Measurements from ENCODE around the gene PRICKLE1. TPM values are rescaled to one million over a fixed set of nuclear protein-coding genes. Genes with fewer than 3 reads are reported as not detected.

PRICKLE1 gene
- total RNA-seq, 1 experiment from 2014 or later, result 1.1 TPM

DNA sequence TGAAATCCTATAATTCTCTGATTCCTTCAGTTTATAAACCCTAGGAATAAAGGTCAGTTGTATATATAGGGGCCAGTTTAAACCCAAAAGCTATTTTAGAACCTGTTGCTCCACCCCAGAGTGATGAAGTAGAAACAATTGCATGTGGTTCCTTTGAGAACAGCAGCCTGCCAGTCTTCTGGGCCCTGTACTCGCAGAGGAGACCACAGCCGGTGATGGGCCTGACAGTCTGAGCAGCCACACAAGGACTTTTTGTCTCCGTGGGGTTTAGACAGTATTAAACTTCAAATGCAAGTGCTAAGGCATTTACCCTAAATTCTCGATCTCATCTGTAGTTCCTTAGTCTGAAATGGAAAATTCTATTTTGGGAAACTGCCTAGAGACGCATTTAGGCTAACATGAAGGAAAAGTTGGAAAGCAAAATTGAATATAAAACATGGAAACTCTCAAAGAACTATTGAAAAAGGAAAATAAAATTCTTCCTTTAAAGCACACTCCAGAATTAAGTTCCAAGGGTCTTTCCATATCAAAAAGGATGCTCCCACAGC lies 80.6 kb downstream of the PRICKLE1 start:
- Histone ChIP-seq H3K4me2 (ENCODE audit: low read depth, low read length, poor library complexity, severe bottlenecking) (no peak overlapping the region), H3K27ac (ENCODE audit: low read length) (no peak overlapping the region), H4K20me1 (ENCODE audit: insufficient read depth, low read depth, low read length) (no peaks in the 10 kb centered on the region), H3K36me3 (ENCODE audit: insufficient read depth, low read length) (no peaks in the 10 kb centered on the region), H3K79me2 (ENCODE audit: low read length) (no peaks in the 10 kb centered on the region), H3K4me3 (ENCODE audit: low read length) (no peak overlapping the region), H3K9ac (ENCODE audit: low read length) (no peak overlapping the region), H3K4me1 (ENCODE audit: low read length) (no peaks in the 10 kb centered on the region), H3K9me2 (replicated peaks; ENCODE audit: insufficient read depth, low read length) (no peaks in the 10 kb centered on the region), H3K9me3 (ENCODE audit: low read length) (no peaks in the 10 kb centered on the region), H2AFZ (ENCODE audit: low read length) (no peak overlapping the region), H3K27me3 (ENCODE audit: low read length) (no peaks in the 10 kb centered on the region)
- no peak for DNase-seq

DNA sequence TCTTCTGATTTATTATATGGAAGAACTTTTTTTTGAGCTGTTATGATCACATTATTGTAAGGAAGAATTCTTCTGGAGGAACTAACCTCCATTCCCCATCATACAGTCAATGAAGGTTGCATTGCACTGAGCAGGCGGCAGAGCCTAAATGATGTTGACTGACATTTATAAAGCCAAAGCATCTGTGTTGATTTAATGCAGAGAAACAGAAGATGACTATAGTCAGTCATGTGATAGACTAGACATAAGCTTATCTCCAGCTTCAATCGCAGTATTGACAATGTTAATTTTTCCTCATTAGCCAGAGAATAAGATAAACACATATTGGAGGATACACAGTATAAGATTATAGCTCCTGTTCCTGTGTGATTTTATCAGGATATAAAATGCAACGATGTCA lies 82.0 kb downstream of the PRICKLE1 start:
- Histone ChIP-seq H3K36me3 (ENCODE audit: insufficient read depth, low read length) (no peaks in the 10 kb centered on the region), H3K4me3 (ENCODE audit: low read length) (no peak overlapping the region)

DNA sequence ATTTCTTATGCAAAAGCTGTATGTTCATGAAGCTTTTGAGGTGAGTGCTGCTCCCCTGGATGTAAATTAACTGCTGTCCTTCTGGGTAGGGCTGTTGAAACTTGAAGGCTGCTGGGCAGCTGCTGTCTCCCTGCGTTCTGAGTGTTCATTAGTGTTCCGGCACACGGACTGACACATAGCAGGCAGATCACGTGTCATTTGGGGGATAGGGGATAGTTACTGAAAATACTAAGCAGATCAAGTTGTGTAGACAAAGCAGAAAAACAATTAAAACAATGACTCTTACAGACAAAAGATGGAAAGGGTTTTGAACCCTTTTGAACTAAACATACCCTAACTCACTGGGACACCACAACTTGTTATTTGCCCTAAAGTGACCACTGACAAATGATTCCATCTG lies 82.5 kb downstream of the PRICKLE1 start:
- Histone ChIP-seq H3K27me3 (ENCODE audit: low read length) (no peaks in the 10 kb centered on the region), H3K36me3 (ENCODE audit: insufficient read depth, low read length) (no peaks in the 10 kb centered on the region), H3K4me3 (ENCODE audit: low read length) (no peak overlapping the region), H3K4me1 (ENCODE audit: low read length) (no peaks in the 10 kb centered on the region), H3K79me2 (ENCODE audit: low read length) (no peaks in the 10 kb centered on the region), H3K9me3 (ENCODE audit: low read length) (no peaks in the 10 kb centered on the region), H4K20me1 (ENCODE audit: insufficient read depth, low read depth, low read length) (no peaks in the 10 kb centered on the region), H3K9ac (ENCODE audit: low read length) (no peak overlapping the region), H3K27ac (ENCODE audit: low read length) (no peak overlapping the region), H2AFZ (ENCODE audit: low read length) (no peak overlapping the region), H3K9me2 (replicated peaks; ENCODE audit: insufficient read depth, low read length) (no peaks in the 10 kb centered on the region), H3K4me2 (ENCODE audit: low read depth, low read length, poor library complexity, severe bottlenecking) (no peak overlapping the region)
- no peak for DNase-seq

More for the DNA sequence above, 82.0 kb downstream of the PRICKLE1 start:
- Histone ChIP-seq H3K27me3 (ENCODE audit: low read length) (no peaks in the 10 kb centered on the region), H3K9ac (ENCODE audit: low read length) (no peak overlapping the region), H4K20me1 (ENCODE audit: insufficient read depth, low read depth, low read length) (no peaks in the 10 kb centered on the region), H3K9me2 (replicated peaks; ENCODE audit: insufficient read depth, low read length) (no peaks in the 10 kb centered on the region), H2AFZ (ENCODE audit: low read length) (no peak overlapping the region), H3K79me2 (ENCODE audit: low read length) (no peaks in the 10 kb centered on the region), H3K27ac (ENCODE audit: low read length) (no peak overlapping the region), H3K9me3 (ENCODE audit: low read length) (no peaks in the 10 kb centered on the region), H3K4me2 (ENCODE audit: low read depth, low read length, poor library complexity, severe bottlenecking) (no peak overlapping the region), H3K4me1 (ENCODE audit: low read length) (no peaks in the 10 kb centered on the region)
- no peak for DNase-seq

DNA sequence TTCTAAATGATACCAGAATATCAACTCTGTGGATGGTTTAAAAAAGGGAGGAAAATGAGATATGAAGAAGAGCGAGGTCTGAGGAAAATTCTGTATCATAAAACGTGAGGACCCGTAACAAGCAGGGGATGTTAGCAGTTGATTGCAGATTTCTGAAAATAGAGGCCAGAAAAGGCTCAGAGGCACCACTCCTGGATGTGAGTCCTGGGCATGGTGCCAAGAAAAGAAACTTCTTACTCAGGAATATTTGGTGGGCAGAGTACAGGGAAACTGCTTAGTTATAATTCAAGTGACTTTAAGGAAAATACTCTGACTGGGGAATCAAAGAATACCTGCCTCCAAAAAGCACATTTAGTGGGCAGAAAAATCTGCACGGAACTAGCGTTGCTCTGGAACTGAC lies 85.5 kb downstream of the PRICKLE1 start:
- no peaks in the 10 kb centered on the region for H3K36me3 ChIP-seq (ENCODE audit: insufficient read depth, low read length)
- DNase-seq, result no peak
- no peaks in the 10 kb centered on the region for H3K4me1 ChIP-seq (ENCODE audit: low read length)
- H3K4me2 ChIP-seq (ENCODE audit: low read depth, low read length, poor library complexity, severe bottlenecking), result no peak overlapping the region
- no peaks in the 10 kb centered on the region for H3K9me2 ChIP-seq (replicated peaks; ENCODE audit: insufficient read depth, low read length)
- no peak overlapping the region for H2AFZ ChIP-seq (ENCODE audit: low read length)
- no peak overlapping the region for H3K4me3 ChIP-seq (ENCODE audit: low read length)
- H3K9ac ChIP-seq (ENCODE audit: low read length), result no peak overlapping the region
- no peaks in the 10 kb centered on the region for H3K79me2 ChIP-seq (ENCODE audit: low read length)
- no peak overlapping the region for H3K27ac ChIP-seq (ENCODE audit: low read length)
- H3K27me3 ChIP-seq (ENCODE audit: low read length), result no peaks in the 10 kb centered on the region
- H3K9me3 ChIP-seq (ENCODE audit: low read length), result no peaks in the 10 kb centered on the region
- H4K20me1 ChIP-seq (ENCODE audit: insufficient read depth, low read depth, low read length), result no peaks in the 10 kb centered on the region

DNA sequence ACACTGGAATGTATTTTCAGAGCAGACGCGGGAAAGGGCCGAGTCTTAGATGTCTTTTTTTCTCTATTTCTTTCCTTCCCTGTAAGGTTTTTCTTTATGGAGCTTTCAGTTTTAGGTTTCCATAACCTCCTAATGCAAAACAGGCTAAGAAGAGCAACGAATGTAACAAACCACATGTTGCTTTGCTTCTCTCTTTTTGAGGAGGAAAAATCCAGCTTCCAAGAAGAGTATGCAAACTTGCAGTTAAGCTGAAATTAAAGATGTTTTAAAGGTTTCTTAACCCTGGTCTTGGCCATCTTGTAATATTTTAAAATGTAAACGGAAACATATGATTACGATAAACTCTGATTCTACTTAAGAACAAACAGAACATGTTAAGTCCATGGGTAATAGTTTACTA lies 86.9 kb downstream of the PRICKLE1 start:
- H4K20me1 ChIP-seq (ENCODE audit: insufficient read depth, low read depth, low read length), result no peaks in the 10 kb centered on the region
- no peaks in the 10 kb centered on the region for H3K79me2 ChIP-seq (ENCODE audit: low read length)
- H3K9me3 ChIP-seq (ENCODE audit: low read length), result no peaks in the 10 kb centered on the region
- H3K4me1 ChIP-seq (ENCODE audit: low read length), result no peaks in the 10 kb centered on the region
- H2AFZ ChIP-seq (ENCODE audit: low read length), result no peak overlapping the region
- H3K9ac ChIP-seq (ENCODE audit: low read length), result no peak overlapping the region
- H3K4me3 ChIP-seq (ENCODE audit: low read length), result no peak overlapping the region
- no peaks in the 10 kb centered on the region for H3K9me2 ChIP-seq (replicated peaks; ENCODE audit: insufficient read depth, low read length)
- no peaks in the 10 kb centered on the region for H3K27me3 ChIP-seq (ENCODE audit: low read length)
- H3K4me2 ChIP-seq (ENCODE audit: low read depth, low read length, poor library complexity, severe bottlenecking), result no peak overlapping the region
- no peaks in the 10 kb centered on the region for H3K36me3 ChIP-seq (ENCODE audit: insufficient read depth, low read length)
- DNase-seq, result no peak
- no peak overlapping the region for H3K27ac ChIP-seq (ENCODE audit: low read length)

DNA sequence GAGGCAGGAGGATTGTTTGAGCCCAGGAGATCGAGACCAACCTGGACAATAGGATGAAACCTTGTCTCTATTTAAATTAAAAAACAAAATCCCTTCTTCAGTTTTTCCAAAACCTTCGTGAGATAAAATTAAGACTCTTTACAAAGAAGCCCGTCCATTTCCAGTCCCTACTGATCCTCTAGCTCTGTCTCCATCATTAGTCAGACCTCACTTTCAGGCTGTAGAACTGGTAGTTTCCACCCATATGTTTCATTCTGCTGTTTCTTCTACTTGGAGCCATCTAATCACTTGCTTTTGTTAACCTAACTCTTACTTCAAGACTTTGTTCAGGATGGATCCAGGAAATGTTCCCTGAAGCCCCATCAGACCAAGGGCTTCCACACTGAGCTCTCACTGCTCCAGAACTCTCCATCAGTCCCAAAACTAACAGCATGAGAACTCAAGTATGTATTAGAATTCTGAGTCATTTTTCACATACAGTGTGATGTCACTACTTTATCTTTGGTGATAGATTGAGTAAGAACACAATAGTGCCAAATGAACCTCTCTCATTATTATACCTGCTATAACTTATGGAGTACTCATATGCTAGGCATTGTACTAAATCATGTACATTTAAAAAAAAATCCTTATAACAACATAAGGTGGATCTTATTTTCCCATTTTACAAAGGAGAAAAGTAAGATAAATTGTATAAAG lies 90.8 kb downstream of the PRICKLE1 start:
- no peak for DNase-seq
- no peak overlapping the region for H3K4me2 ChIP-seq (ENCODE audit: low read depth, low read length, poor library complexity, severe bottlenecking)
- H3K4me1 ChIP-seq (ENCODE audit: low read length), result no peaks in the 10 kb centered on the region
- H2AFZ ChIP-seq (ENCODE audit: low read length), result no peak overlapping the region
- H3K4me3 ChIP-seq (ENCODE audit: low read length), result no peak overlapping the region
- no peaks in the 10 kb centered on the region for H3K27me3 ChIP-seq (ENCODE audit: low read length)
- no peaks in the 10 kb centered on the region for H3K9me2 ChIP-seq (replicated peaks; ENCODE audit: insufficient read depth, low read length)
- H3K27ac ChIP-seq (ENCODE audit: low read length), result no peak overlapping the region
- H3K79me2 ChIP-seq (ENCODE audit: low read length), result no peaks in the 10 kb centered on the region
- H3K36me3 ChIP-seq (ENCODE audit: insufficient read depth, low read length), result no peaks in the 10 kb centered on the region
- H4K20me1 ChIP-seq (ENCODE audit: insufficient read depth, low read depth, low read length), result no peaks in the 10 kb centered on the region
- no peaks in the 10 kb centered on the region for H3K9me3 ChIP-seq (ENCODE audit: low read length)
- no peak overlapping the region for H3K9ac ChIP-seq (ENCODE audit: low read length)

DNA sequence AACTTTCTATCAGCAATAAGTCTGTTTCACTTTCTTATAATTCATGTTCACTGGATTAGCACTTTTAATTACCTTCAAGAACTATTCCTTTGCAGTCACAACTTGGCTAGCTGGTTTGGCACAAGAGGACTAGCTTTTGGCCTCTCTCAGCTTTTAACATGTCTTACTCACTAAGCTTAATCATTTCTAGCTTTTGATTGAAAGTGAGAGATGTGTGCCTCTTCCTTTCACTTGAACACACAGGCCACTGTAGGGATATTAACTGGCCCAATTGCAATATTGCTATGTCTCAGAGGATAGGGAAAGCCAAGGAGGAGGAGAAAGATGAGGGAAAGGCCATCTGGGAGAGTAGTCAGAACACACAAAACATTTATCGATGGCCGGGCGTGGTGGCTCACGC lies 92.7 kb downstream of the PRICKLE1 start:
- DNase-seq, result no peak
- no peak overlapping the region for H2AFZ ChIP-seq (ENCODE audit: low read length)
- H3K4me2 ChIP-seq (ENCODE audit: low read depth, low read length, poor library complexity, severe bottlenecking), result no peak overlapping the region
- H3K9me2 ChIP-seq (replicated peaks; ENCODE audit: insufficient read depth, low read length), result no peaks in the 10 kb centered on the region
- no peaks in the 10 kb centered on the region for H3K27me3 ChIP-seq (ENCODE audit: low read length)
- H3K9ac ChIP-seq (ENCODE audit: low read length), result no peak overlapping the region
- no peak overlapping the region for H3K27ac ChIP-seq (ENCODE audit: low read length)
- no peaks in the 10 kb centered on the region for H4K20me1 ChIP-seq (ENCODE audit: insufficient read depth, low read depth, low read length)
- no peaks in the 10 kb centered on the region for H3K79me2 ChIP-seq (ENCODE audit: low read length)
- peaks cover 4% of the 10 kb centered on the region; the same call in 1 of the 2 replicates for H3K4me1 ChIP-seq (ENCODE audit: low read length)
- no peaks in the 10 kb centered on the region for H3K36me3 ChIP-seq (ENCODE audit: insufficient read depth, low read length)
- no peak overlapping the region for H3K4me3 ChIP-seq (ENCODE audit: low read length)
- no peaks in the 10 kb centered on the region for H3K9me3 ChIP-seq (ENCODE audit: low read length)

DNA sequence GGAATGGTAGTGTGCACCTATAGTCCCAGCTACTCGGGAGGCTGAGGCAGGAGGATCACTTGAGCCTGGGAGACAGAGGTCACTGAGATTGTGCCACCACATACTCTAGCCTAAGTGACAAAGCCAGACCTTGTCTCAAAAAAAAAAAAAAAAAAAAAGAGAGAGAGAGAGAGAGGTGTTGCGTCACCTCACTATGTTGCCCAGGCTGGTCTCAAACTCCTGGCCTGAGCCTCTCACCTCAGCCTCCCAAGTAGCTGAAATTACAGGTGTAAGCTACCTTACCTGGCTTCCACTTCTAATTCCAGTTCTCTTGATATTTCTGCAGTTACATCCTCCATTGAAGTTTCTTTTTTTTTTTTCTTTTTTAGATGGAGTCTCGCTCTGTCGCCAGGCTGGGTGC lies 94.3 kb downstream of the PRICKLE1 start:
- Histone ChIP-seq H3K9ac (ENCODE audit: low read length) (no peak overlapping the region), H3K79me2 (ENCODE audit: low read length) (no peaks in the 10 kb centered on the region), H3K36me3 (ENCODE audit: insufficient read depth, low read length) (no peaks in the 10 kb centered on the region), H3K4me1 (ENCODE audit: low read length) (peaks cover 4% of the 10 kb centered on the region; the same call in 1 of the 2 replicates), H4K20me1 (ENCODE audit: insufficient read depth, low read depth, low read length) (no peaks in the 10 kb centered on the region), H3K27ac (ENCODE audit: low read length) (no peak overlapping the region), H3K9me2 (replicated peaks; ENCODE audit: insufficient read depth, low read length) (no peaks in the 10 kb centered on the region), H3K4me3 (ENCODE audit: low read length) (no peak overlapping the region), H3K27me3 (ENCODE audit: low read length) (no peaks in the 10 kb centered on the region), H2AFZ (ENCODE audit: low read length) (no peak overlapping the region), H3K9me3 (ENCODE audit: low read length) (no peaks in the 10 kb centered on the region), H3K4me2 (ENCODE audit: low read depth, low read length, poor library complexity, severe bottlenecking) (no peak overlapping the region)
- DNase-seq, result no peak
